H9 (cell line): ENCODE measurements around the gene PHEX. TPM values are rescaled to one million over a fixed set of nuclear protein-coding genes. Genes with fewer than 3 reads are reported as not detected.

Experiments
- DNase-seq: peaks from one replicate; pipeline ENCODE4 v3.0.0-alpha.2; 2017
- H2AFZ ChIP-seq: one replicate; pipeline ENCODE4 v1.6.1; 2013; ENCODE audit warnings: mild to moderate bottlenecking, low read length, control low read depth, moderate library complexity
- H2AK5ac ChIP-seq: 2 replicates; pipeline ENCODE4 v1.6.1; 2013; ENCODE audit warnings: low read length, control low read depth, mixed read lengths; ENCODE audit not compliant: insufficient read length
- H2BK120ac ChIP-seq: one replicate; pipeline ENCODE4 v1.6.1; 2013; ENCODE audit warnings: low read depth, mild to moderate bottlenecking, low read length, control low read depth, inconsistent platforms; ENCODE audit not compliant: poor library complexity, severe bottlenecking
- H2BK12ac ChIP-seq: 2 replicates; pipeline ENCODE4 v1.6.1; 2013; ENCODE audit warnings: low read length, control low read depth, mixed read lengths, low read depth; ENCODE audit not compliant: insufficient read length
- H2BK15ac ChIP-seq: 2 replicates; pipeline ENCODE4 v1.6.1; 2013; ENCODE audit warnings: low read depth, low read length, control low read depth
- H2BK20ac ChIP-seq: one replicate; pipeline ENCODE4 v1.6.1; 2013; ENCODE audit warnings: low read depth, mild to moderate bottlenecking, low read length, control low read depth, inconsistent platforms; ENCODE audit not compliant: poor library complexity, severe bottlenecking
- H2BK5ac ChIP-seq: 2 replicates; pipeline ENCODE4 v1.6.1; 2013; ENCODE audit warnings: low read length, control low read depth, mixed read lengths; ENCODE audit not compliant: insufficient read length
- H3K14ac ChIP-seq: 2 replicates; pipeline ENCODE4 v1.6.1; 2013; ENCODE audit warnings: low read length, control low read depth; ENCODE audit not compliant: insufficient read depth
- H3K18ac ChIP-seq: 2 replicates; pipeline ENCODE4 v1.6.1; 2013; ENCODE audit warnings: low read depth, mild to moderate bottlenecking, mixed read lengths, low read length, control low read depth; ENCODE audit not compliant: insufficient read length
- H3K23ac ChIP-seq: 2 replicates; pipeline ENCODE4 v1.6.1; 2013; ENCODE audit warnings: low read length, control low read depth, mixed read lengths, low read depth; ENCODE audit not compliant: insufficient read length
- H3K23me2 ChIP-seq: 2 replicates; pipeline ENCODE4 v1.6.1; 2013; ENCODE audit warnings: low read depth, mild to moderate bottlenecking, mixed read lengths, low read length, control low read depth; ENCODE audit not compliant: insufficient read length, poor library complexity, severe bottlenecking
- H3K27ac ChIP-seq: 2 replicates; pipeline ENCODE4 v1.5.1; 2013; ENCODE audit warnings: low read length, control low read depth, mixed read lengths, low read depth; ENCODE audit not compliant: insufficient read length
- H3K27me3 ChIP-seq: 2 replicates; pipeline ENCODE4 v1.6.1; 2013; ENCODE audit warnings: low read length, control low read depth, inconsistent platforms; ENCODE audit not compliant: insufficient read depth
- H3K4ac ChIP-seq: 2 replicates; pipeline ENCODE4 v1.6.1; 2013; ENCODE audit warnings: low read depth, mild to moderate bottlenecking, control low read depth, inconsistent platforms, low read length, moderate library complexity
- H3K4me1 ChIP-seq: 2 replicates; pipeline ENCODE4 v1.6.1; 2013; ENCODE audit warnings: low read length, control low read depth, inconsistent platforms; ENCODE audit not compliant: insufficient read depth
- H3K4me2 ChIP-seq: 2 replicates; pipeline ENCODE4 v1.6.1; 2013; ENCODE audit warnings: low read length, control low read depth, mixed read lengths; ENCODE audit not compliant: insufficient read length, insufficient read depth
- H3K56ac ChIP-seq: 2 replicates; pipeline ENCODE4 v1.6.1; 2013; ENCODE audit warnings: low read depth, mild to moderate bottlenecking, mixed read lengths, low read length, control low read depth; ENCODE audit not compliant: insufficient read length
- H3K79me1 ChIP-seq: 2 replicates; pipeline ENCODE4 v1.6.1; 2013; ENCODE audit warnings: low read depth, mild to moderate bottlenecking, moderate library complexity, low read length, control low read depth, inconsistent platforms; ENCODE audit not compliant: insufficient read depth, poor library complexity, severe bottlenecking
- H3K79me2 ChIP-seq: 2 replicates; pipeline ENCODE4 v1.6.1; 2013; ENCODE audit warnings: low read length, control low read depth, inconsistent platforms; ENCODE audit not compliant: insufficient read depth
- H3K9ac ChIP-seq: 2 replicates; pipeline ENCODE4 v1.6.1; 2013; ENCODE audit warnings: low read length, control low read depth, mixed read lengths; ENCODE audit not compliant: insufficient read length; ENCODE audit errors: extremely low read depth
- H3K9me3 ChIP-seq: one replicate; pipeline ENCODE4 v1.6.1; 2013; ENCODE audit warnings: low read depth, low read length, inconsistent platforms; ENCODE audit not compliant: control insufficient read depth
- H3T11ph ChIP-seq: one replicate; pipeline ENCODE4 v1.6.1; 2013; ENCODE audit warnings: mild to moderate bottlenecking, low read length, control low read depth, inconsistent platforms
- H4K20me1 ChIP-seq: one replicate; pipeline ENCODE4 v1.6.1; 2013; ENCODE audit not compliant: control insufficient read depth, insufficient read length, insufficient read depth
- H4K5ac ChIP-seq: 2 replicates; pipeline ENCODE4 v1.6.1; 2013; ENCODE audit warnings: low read depth, mild to moderate bottlenecking, mixed read lengths, low read length, control low read depth; ENCODE audit not compliant: insufficient read length
- H4K8ac ChIP-seq: replicated peaks from 2 replicates; pipeline ENCODE4 v1.6.1; 2013; ENCODE audit warnings: low read length, control low read depth, mixed read lengths, low read depth; ENCODE audit not compliant: insufficient read length
- H4K91ac ChIP-seq: 2 replicates; pipeline ENCODE4 v1.6.1; 2013; ENCODE audit warnings: low read depth, mild to moderate bottlenecking, moderate library complexity, mixed read lengths, low read length, control low read depth; ENCODE audit not compliant: insufficient read length
- H3K27ac Mint-ChIP-seq, 3 experiments: 2 replicates in 2 of 3; 3 replicates in 1 of 3; pipeline ENCODE4 v1.8.0; 2020 to 2021; ENCODE audit warnings: mixed read lengths in 3 of 3, mild to moderate bottlenecking in 1 of 3, moderate library complexity in 1 of 3
- H3K27me3 Mint-ChIP-seq: 2 replicates; pipeline ENCODE4 v1.8.0; 2021; ENCODE audit warnings: low read depth, mild to moderate bottlenecking, moderate library complexity, mixed read lengths
- H3K36me3 Mint-ChIP-seq, 3 experiments: 2 replicates in 2 of 3; 3 replicates in 1 of 3; pipeline ENCODE4 v1.8.0; 2020 to 2021; ENCODE audit warnings: low read depth in 3 of 3, mixed read lengths in 3 of 3; ENCODE audit not compliant: insufficient read depth in 1 of 3
- H3K4me1 Mint-ChIP-seq, 2 experiments: 2 replicates each; pipeline ENCODE4 v1.8.0; 2020; ENCODE audit warnings: mixed read lengths in 2 of 2
- H3K4me3 Mint-ChIP-seq, 2 experiments: 2 replicates in 1 of 2; 3 replicates in 1 of 2; pipeline ENCODE4 v1.8.0; 2020 to 2021; ENCODE audit warnings: mild to moderate bottlenecking in 2 of 2, mixed read lengths in 2 of 2, moderate library complexity in 1 of 2
- H3K9me3 Mint-ChIP-seq, 2 experiments: 2 replicates in 1 of 2; 3 replicates in 1 of 2; pipeline ENCODE4 v1.8.0; 2020; ENCODE audit warnings: mild to moderate bottlenecking in 2 of 2, mixed read lengths in 2 of 2, moderate library complexity in 1 of 2
- CTCF ChIP-seq: fragments of 200-600 bp; sonication (generic); conservative IDR thresholded peaks from 3 replicates; pipeline ENCODE4 v1.8.0; 2021; ENCODE audit warnings: antibody characterized with exemption, mild to moderate bottlenecking
- WGBS: extraction: QIAGEN DNeasy Blood & Tissue Kit; methylation state at CpG from one replicate; pipeline ENCODE4 v1.1.7; 2013; ENCODE audit warnings: missing lambda C conversion rate, low lambda C conversion rate, mixed read lengths; ENCODE audit not compliant: insufficient read length; ENCODE audit errors: extremely low coverage; 5-methylcytosine and 5-hydroxymethylcytosine counted together
- total RNA-seq: library from RNA; stranded (reverse); gene quantifications from 2 replicates; pipeline ENCODE4 v1.2.1, GENCODE V29; 2021

Gene PHEX
- total RNA-seq, 1 experiment from 2014 or later = 0.11 TPM

GRCh38 chrX:22237479-22237878 is 205.4 kb downstream of the PHEX start:
- Histone ChIP-seq H3K4me1 (no peaks in the 10 kb centered on the region), H2BK20ac (no peak overlapping the region), H3K27me3 (no peaks in the 10 kb centered on the region), H3K79me2 (no peaks in the 10 kb centered on the region), H2AFZ (no peak overlapping the region), H2AK5ac (no peak overlapping the region), H3K4ac (no peak overlapping the region), H3K14ac (no peak overlapping the region), H3K56ac (no peak overlapping the region), H2BK12ac (no peak overlapping the region), H3K23me2 (no peaks in the 10 kb centered on the region), H4K8ac (no peak overlapping the region), H3K18ac (no peak overlapping the region), H3K4me2 (no peak overlapping the region), H4K91ac (no peak overlapping the region), H3K27ac (no peak overlapping the region), H2BK5ac (no peak overlapping the region), H2BK15ac (no peak overlapping the region), H3K23ac (no peak overlapping the region), H4K5ac (no peak overlapping the region), H3K9ac (no peak overlapping the region), H2BK120ac (no peak overlapping the region), H4K20me1 (no peaks in the 10 kb centered on the region), H3T11ph (no peak overlapping the region), H3K79me1 (no peaks in the 10 kb centered on the region), H3K9me3 (no peaks in the 10 kb centered on the region)
- DNase-seq = no peak
- H3K9me3 Mint-ChIP-seq = peaks cover 12 to 32% of the 10 kb centered on the region in 2 experiments
- no peak overlapping the region for H3K27ac Mint-ChIP-seq
- no peak overlapping the region for H3K4me3 Mint-ChIP-seq
- H3K27me3 Mint-ChIP-seq = no peaks in the 10 kb centered on the region
- no peaks in the 10 kb centered on the region; a peak in 1 of 7 replicates for H3K36me3 Mint-ChIP-seq
- WGBS = no CpG with 5 or more reads among the region's 2 CpGs
- H3K4me1 Mint-ChIP-seq = no peaks in the 10 kb centered on the region
- TF ChIP-seq CTCF = no peak
